GM19452 (cell line): Measurements from ENCODE around the gene APOBEC3A.
"Not testable (repeated sequence)": the region's sequence is repeated elsewhere in the genome, so short reads cannot be mapped to it uniquely, and the experiment has no call there.

Experiments
- ATAC-seq: cut with Tn5 transposase; IDR thresholded peaks from one replicate; pipeline ENCODE4 v1.9.1; 2021; ENCODE audit not compliant: unreplicated experiment

APOBEC3A gene

GRCh38 chr22:38957808-38958650 is 620 bp downstream of the APOBEC3A start:
- ATAC-seq: no peak

- not testable (repeated sequence) for ATAC-seq
Observed at GRCh38 chr22:38958651-38958943, 1.2 kb downstream of the APOBEC3A start.

- no peak for ATAC-seq
Observed at GRCh38 chr22:38959590-38959989, 2.2 kb downstream of the APOBEC3A start.

GRCh38 chr22:38960673-38961072 is 3.3 kb downstream of the APOBEC3A start:
- not testable (repeated sequence) for ATAC-seq

GRCh38 chr22:38963291-38963738 is 5.9 kb downstream of the APOBEC3A start:
- ATAC-seq: not testable (repeated sequence)

- ATAC-seq: no peak
Observed at GRCh38 chr22:38963872-38964271, 6.5 kb downstream of the APOBEC3A start.

- ATAC-seq: no peak
Observed at GRCh38 chr22:38964306-38964705, 6.9 kb downstream of the APOBEC3A start.

GRCh38 chr22:38964989-38965388 is 7.6 kb downstream of the APOBEC3A start:
- no peak for ATAC-seq

- no peak for ATAC-seq
Observed at GRCh38 chr22:38965614-38966379, 8.4 kb downstream of the APOBEC3A start.

- no peak for ATAC-seq
Observed at GRCh38 chr22:38966380-38966702, 8.9 kb downstream of the APOBEC3A start.

- no peak for ATAC-seq
Observed at GRCh38 chr22:38966942-38967341, 9.5 kb downstream of the APOBEC3A start.

- no peak for ATAC-seq
Observed at GRCh38 chr22:38967451-38968450, 10.3 kb downstream of the APOBEC3A start.

- ATAC-seq: no peak
Observed at GRCh38 chr22:38968801-38969200, 11.4 kb downstream of the APOBEC3A start.

- no peak for ATAC-seq
Observed at GRCh38 chr22:38970551-38970950, 13.1 kb downstream of the APOBEC3A start.

- ATAC-seq: no peak
Observed at GRCh38 chr22:38971202-38971601, 13.8 kb downstream of the APOBEC3A start.

GRCh38 chr22:38971791-38972190 is 14.4 kb downstream of the APOBEC3A start:
- ATAC-seq: no peak

GRCh38 chr22:38972558-38972957 is 15.1 kb downstream of the APOBEC3A start:
- ATAC-seq: no peak

- no peak for ATAC-seq
Observed at GRCh38 chr22:38973289-38974169, 16.1 kb downstream of the APOBEC3A start.

- ATAC-seq: no peak
Observed at GRCh38 chr22:38974170-38974825, 16.9 kb downstream of the APOBEC3A start.

- no peak for ATAC-seq
Observed at GRCh38 chr22:38974826-38975175, 17.4 kb downstream of the APOBEC3A start.
